HG03342 (cell line): ENCODE measurements around the gene C20orf173.

Experiments
- ATAC-seq: cut with Tn5 transposase; IDR thresholded peaks from one replicate; pipeline ENCODE4 v1.9.1; 2021; ENCODE audit warnings: mild to moderate bottlenecking, moderate library complexity; ENCODE audit not compliant: unreplicated experiment

C20orf173 gene

GRCh38 chr20:35508493-35509218 is 20.8 kb downstream of the C20orf173 start:
- no peak for ATAC-seq

DNA sequence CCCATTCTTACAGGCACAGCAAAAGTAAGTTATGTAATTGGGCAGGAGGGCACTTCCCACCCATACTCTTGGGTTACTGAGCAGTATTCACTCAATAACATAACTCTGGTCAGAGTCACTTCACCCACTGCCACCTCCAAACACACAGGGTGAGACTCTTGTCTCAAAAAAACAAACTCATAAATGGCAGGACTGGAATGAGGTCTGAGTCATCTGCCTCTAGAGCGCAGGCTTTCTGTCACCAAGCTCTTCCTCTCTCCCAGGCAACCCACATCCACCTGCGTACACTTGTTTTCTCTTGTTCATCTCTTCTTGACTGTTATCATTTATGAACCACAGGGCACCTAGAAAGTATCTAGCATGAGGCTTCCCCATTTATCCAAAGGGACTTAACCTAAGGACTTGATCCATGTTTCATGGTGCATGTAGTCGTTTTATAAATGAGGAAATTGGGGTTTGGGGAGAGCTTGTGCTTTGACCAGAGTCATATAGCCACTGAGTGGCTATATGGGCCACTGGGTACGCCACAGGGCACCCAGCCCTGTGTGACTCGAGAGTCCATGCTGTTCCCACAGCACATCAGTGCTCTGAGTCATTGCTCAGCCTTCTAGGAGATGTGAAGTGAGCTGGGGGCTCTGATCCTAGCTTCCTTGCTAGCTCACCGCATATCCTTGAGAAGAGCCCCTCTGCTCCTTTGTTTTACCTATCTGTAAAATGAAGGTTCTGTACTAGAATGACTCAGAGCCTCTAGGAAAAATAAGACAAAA is 22.4 kb downstream of the C20orf173 start:
- ATAC-seq = no peak

- ATAC-seq = no peak
These were observed 23.3 kb downstream of the C20orf173 start for GRCh38 chr20:35506179-35506578.

DNA sequence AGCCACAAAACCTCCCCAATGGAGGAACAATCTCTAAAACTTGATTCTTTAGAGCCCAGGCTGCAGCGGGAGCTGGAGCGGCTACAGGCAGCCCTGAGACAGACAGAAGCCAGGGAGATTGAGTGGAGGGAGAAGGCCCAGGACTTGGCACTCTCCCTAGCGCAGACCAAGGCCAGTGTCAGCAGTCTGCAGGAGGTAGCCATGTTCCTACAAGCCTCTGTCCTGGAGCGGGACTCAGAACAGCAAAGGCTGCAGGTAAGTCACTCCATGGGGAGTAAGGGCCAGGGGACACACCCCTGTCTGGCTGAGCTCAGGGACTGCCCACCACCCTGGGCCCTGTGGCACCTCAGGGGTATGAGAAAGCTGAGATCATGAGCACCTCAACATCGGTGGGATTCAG is 24.7 kb downstream of the C20orf173 start:
- ATAC-seq = no peak

DNA sequence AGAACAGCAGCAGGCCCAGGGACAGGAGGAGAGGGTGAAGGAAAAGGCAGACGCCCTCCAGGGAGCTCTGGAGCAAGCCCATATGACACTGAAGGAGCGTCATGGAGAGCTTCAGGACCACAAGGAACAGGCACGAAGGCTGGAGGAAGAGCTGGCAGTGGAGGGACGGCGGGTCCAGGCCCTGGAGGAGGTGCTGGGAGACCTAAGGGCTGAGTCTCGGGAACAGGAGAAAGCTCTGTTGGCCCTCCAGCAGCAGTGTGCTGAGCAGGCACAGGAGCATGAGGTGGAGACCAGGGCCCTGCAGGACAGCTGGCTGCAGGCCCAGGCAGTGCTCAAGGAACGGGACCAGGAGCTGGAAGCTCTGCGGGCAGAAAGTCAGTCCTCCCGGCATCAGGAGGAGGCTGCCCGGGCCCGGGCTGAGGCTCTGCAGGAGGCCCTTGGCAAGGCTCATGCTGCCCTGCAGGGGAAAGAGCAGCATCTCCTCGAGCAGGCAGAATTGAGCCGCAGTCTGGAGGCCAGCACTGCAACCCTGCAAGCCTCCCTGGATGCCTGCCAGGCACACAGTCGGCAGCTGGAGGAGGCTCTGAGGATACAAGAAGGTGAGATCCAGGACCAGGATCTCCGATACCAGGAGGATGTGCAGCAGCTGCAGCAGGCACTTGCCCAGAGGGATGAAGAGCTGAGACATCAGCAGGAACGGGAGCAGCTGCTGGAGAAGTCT is 25.5 kb downstream of the C20orf173 start:
- ATAC-seq = no peak

GRCh38 chr20:35503281-35503680 is 26.2 kb downstream of the C20orf173 start:
- no peak for ATAC-seq

DNA sequence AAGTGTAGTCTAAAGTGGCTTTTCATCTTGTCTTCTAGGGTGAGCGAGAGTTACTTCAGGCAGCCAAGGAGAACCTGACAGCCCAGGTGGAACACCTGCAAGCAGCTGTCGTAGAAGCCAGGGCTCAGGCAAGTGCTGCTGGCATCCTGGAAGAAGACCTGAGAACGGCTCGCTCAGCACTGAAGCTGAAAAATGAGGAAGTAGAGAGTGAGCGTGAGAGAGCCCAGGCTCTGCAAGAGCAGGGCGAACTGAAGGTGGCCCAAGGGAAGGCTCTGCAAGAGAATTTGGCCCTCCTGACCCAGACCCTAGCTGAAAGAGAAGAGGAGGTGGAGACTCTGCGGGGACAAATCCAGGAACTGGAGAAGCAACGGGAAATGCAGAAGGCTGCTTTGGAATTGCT is 27.1 kb downstream of the C20orf173 start:
- peak; percentile 69 for ATAC-seq

GRCh38 chr20:35499271-35499670 is 30.2 kb downstream of the C20orf173 start:
- no peak for ATAC-seq

DNA sequence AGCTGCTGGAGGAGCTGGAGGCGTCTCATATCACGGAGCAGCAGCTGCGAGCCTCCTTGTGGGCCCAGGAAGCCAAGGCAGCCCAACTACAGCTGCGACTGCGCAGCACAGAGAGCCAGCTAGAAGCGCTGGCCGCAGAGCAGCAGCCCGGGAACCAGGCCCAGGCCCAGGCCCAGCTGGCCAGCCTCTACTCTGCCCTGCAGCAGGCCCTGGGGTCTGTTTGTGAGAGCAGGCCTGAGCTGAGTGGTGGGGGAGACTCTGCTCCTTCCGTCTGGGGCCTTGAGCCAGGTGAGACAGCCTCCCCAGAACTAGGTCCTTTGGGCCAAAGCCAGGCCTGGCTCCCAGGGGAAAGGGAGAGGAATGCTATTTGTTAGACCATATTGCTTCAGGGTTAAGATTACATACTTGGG is 31.7 kb downstream of the C20orf173 start:
- no peak for ATAC-seq

GRCh38 chr20:35497320-35497719 is 32.1 kb downstream of the C20orf173 start:
- no peak for ATAC-seq

DNA sequence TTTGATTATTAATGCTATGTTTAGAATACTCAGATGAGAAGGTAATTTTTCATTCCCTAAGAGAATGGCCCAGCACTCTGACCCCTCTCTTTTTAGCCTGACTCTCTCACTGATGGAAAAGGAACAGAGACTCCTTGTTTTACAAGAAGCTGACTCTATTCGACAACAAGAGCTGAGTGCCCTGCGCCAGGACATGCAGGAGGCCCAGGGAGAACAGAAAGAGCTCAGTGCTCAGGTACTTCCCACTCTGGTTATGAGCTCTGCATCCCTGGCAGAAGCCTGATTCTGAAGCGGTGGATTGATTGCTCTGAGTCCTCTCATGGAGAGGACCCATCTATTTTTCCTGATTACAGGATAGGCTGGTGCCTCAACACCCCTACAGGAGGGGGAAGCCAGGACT is 33.0 kb downstream of the C20orf173 start:
- ATAC-seq = no peak

DNA sequence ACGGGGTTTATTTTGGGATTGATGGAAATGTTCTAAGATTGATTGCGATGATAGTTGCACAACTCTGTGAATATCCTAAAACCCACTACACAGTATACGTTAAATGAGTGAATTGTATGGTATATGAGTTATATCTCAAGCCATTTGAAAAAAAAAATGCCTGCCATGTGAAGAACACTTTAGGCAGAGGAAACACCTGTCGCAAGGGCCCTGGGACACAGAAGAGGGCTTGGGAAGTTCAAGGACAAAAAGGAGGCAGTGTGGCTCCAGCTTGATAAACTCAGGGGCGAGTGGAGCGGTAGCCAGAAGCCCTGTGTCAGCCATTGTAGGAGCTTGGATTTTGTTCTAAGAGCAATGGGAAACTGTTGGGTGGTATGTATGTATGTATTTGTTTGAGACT is 37.1 kb downstream of the C20orf173 start:
- no peak for ATAC-seq

GRCh38 chr20:35491823-35492222 is 37.6 kb downstream of the C20orf173 start:
- no peak for ATAC-seq

DNA sequence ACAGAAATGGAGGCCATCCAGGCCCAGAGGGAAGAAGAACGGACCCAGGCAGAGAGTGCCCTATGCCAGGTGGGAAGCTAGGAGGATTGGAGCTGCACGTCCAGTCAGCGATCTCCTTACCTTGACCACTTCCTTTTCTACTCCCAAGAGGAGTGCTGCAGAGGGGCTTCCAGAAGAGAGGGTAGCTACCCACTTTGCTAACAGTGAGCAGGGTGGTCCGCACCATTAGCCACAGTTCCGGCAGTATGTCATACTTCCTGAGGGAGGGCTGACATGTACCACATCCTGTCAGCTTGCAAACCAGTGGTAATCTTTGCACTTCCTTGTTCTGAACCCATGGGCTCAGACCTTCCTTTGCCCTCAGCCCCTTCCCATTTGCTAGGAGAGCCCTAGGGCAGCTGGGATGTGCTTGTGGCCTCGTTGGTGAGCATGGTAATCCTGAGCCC is 38.7 kb downstream of the C20orf173 start:
- peak; percentile 96 for ATAC-seq

- ATAC-seq = no peak
These were observed 39.7 kb downstream of the C20orf173 start for GRCh38 chr20:35489717-35490116.

- ATAC-seq = no peak
These were observed 42.0 kb downstream of the C20orf173 start for GRCh38 chr20:35487479-35487878.

DNA sequence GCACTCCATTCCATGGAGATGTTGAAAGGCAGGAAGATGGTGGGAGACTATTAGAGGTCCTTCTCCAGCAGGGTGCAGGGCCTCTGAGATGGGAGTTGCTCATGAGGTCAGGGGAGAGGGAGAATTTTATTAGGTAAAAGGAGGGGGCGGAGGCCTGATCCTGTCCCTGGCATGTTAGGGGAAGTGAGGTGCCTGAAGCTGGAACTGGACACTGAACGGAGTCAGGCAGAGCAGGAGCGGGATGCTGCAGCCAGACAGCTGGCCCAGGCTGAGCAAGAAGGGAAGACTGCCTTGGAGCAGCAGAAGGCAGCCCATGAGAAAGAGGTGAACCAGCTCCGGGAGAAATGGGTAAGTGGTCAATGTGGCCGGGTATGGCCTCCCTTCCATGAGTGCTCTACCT is 49.7 kb downstream of the C20orf173 start:
- no peak for ATAC-seq

DNA sequence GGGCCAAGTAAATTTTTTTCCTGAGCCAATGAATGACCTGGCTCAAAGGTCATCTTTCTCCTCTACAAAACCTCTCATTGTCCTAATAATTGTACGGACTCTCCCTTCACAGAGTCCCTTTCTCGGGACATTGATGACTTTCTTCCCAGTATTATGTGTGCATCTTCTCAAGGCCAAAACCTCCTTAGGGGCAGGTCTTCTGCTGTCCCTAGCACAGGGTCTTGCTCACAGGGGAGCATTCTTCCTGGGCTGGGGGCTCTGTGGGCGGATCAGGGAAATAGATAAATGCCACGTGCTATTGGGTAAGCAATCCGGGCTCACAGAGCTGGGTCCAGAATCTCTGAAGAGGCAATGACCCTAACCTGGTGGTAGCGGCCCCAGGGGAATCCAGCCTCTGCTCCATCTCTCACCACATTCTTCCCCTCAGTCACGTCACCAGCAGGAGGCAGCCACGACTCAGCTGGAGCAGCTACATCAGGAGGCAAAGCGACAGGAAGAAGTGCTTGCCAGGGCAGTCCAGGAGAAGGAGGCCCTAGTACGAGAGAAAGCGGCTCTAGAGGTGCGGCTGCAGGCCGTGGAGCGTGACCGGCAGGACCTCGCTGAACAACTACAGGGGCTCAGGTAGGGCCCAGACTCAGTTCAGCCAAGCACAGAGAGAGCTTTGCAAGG is 50.5 kb downstream of the C20orf173 start:
- no peak for ATAC-seq
